Testis (tissue), 2 donors: ENCODE results near the gene MAP3K14.

ENCODE experiments used
- CTCF ChIP-seq, 3 experiments: fragments of 450-650 bp in 2 of 3; fragments of 200-600 bp in 1 of 3; sonication (generic) in 1 of 3; IDR thresholded peaks; one replicate each; pipeline ENCODE4 v1.5.1; 2016 to 2019; ENCODE audit warnings: antibody characterized with exemption in 3 of 3, mild to moderate bottlenecking in 2 of 3, moderate library complexity in 1 of 3
- POLR2A ChIP-seq: fragments of 450-650 bp; IDR thresholded peaks from one replicate; pipeline ENCODE4 v1.6.1; 2017; ENCODE audit warnings: antibody characterized with exemption, mild to moderate bottlenecking, moderate library complexity

DNA sequence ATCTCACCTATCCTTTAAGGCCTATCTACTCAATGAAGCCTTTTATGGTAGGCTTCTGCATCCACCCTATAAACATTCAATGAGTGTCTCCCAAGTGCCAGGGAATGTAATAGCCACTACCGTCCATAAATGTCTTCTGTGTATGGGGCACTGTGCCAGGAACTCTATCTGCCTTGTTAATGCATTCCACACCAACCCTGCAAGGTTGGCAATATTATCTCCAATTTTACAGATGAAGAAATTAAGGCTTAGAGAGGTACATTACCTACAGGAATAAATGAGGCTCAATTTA lies 20.0 kb downstream of the MAP3K14 start:
- TF ChIP-seq POLR2A (no peak), CTCF (IDR thresholded peaks at IDR 0.05) (no peak)
